ENCODE measurements around the gene EIF3I.

Gene EIF3I

DNA sequence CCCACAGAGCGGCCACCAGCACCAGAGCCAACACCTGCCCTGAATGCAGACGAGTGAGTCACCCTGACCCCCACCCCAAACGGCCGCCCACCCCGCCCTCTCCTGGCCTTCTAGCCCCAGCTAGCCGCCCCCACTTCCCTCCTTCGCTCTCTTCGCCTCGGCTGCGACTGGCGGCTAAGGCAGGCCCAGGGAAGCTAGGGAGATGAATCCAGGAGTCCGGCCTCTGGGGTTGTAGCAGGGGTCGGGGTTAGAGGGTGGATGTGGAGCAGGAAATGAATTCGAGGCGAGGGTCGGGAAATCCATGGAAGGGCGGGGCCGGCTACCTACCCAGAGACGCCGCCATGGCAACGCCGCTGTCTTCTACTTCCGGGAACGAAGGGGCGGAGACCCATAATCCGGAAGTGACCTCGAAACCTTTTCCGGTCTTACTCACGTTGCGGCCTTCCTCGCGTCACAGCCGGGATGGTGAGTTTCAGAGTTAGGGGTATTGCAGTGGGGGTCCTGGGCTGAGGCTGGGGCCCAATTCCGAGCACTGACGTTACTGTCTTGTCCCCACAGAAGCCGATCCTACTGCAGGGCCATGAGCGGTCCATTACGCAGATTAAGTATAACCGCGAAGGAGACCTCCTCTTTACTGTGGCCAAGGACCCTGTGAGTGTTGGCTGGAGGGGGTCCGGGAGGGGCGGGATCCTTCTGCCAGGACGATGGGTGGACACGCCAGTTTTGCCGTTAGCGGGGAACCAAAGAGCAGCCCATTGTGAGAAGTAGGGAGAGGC lies at the start of gene EIF3I, which contains the start of gene TMEM234:
EIF3I (plus strand) TSS at position 428 of the 776 bp plus-strand sequence; CDS start at position 463, 35 bp downstream.
TMEM234 (minus strand) TSS at position 374 of the 776 bp plus-strand sequence; CDS start at position 343, 31 bp downstream.
- Mint-ChIP-seq H3K4me1 (peaks cover 39% of the 10 kb centered on the region), H3K4me3 (peak within 1 kb of the TSS; percentile 95), H3K36me3 (peaks cover 12% of the 10 kb centered on the region), H3K27ac (peak within 1 kb of the TSS; percentile 96), H3K9me3 (no peaks in the 10 kb centered on the region), H3K27me3 (no peaks in the 10 kb centered on the region)

- Mint-ChIP-seq H3K9me3 (no peaks in the 10 kb centered on the region), H3K27ac (no peak overlapping the region), H3K36me3 (peaks cover 15% of the 10 kb centered on the region), H3K4me3 (no peak overlapping the region), H3K4me1 (peaks cover 15% of the 10 kb centered on the region), H3K27me3 (no peaks in the 10 kb centered on the region)
Observed at GRCh38 chr1:32172621-32173245, 49.5 kb upstream of the EIF3I start.

DNA sequence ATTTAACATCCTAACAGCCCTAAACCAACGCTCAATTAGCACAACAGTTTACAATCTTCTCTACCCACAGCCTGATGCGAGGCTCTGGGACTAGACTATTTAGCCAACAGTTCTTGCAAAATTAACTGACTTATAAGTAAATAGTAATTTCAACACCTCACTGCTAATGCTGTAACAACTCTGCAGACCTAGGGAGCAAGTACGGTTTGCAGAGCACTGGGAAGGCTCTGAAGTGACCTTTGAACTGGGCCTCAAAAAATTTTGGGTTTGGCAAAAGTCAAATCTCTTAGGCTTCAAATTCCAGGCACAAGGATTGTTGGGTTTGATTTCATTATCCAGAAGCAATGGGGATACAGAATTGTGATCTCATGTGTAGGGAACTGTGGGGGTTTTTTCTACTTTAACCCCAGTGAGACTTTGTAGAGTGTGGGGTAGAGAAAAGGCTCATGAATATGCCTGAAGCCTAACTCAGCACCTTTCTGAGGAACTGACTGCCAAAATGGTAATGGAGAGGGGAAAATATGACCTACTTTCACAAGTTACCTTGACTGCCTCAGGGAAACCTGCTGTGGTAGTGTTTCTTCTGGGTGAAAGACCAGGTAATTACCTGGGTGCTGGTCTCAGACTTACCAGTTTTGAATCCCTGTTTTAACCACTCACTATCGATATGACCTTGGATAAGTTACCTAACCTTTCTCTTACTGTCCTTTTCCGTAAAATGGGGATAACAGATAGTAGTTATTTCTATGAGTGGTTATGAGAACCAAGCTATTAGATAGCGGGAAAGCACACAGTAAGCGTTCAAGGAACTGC lies 43.6 kb upstream of the EIF3I start:
- H3K36me3 Mint-ChIP-seq = peaks cover 17% of the 10 kb centered on the region
- no peaks in the 10 kb centered on the region for H3K9me3 Mint-ChIP-seq
- H3K27ac Mint-ChIP-seq = peak overlapping the region; percentile 99
- H3K4me1 Mint-ChIP-seq = peaks cover 39% of the 10 kb centered on the region
- peak overlapping the region; percentile 91 for H3K4me3 Mint-ChIP-seq
- H3K27me3 Mint-ChIP-seq = no peaks in the 10 kb centered on the region

GRCh38 chr1:32179193-32179442 lies 43.1 kb upstream of the EIF3I start:
- peaks cover 44% of the 10 kb centered on the region for H3K4me1 Mint-ChIP-seq
- peak overlapping the region; percentile 91 for H3K4me3 Mint-ChIP-seq
- H3K9me3 Mint-ChIP-seq = no peaks in the 10 kb centered on the region
- peaks cover 20% of the 10 kb centered on the region for H3K36me3 Mint-ChIP-seq
- H3K27ac Mint-ChIP-seq = peak overlapping the region; percentile 99
- H3K27me3 Mint-ChIP-seq = no peaks in the 10 kb centered on the region

DNA sequence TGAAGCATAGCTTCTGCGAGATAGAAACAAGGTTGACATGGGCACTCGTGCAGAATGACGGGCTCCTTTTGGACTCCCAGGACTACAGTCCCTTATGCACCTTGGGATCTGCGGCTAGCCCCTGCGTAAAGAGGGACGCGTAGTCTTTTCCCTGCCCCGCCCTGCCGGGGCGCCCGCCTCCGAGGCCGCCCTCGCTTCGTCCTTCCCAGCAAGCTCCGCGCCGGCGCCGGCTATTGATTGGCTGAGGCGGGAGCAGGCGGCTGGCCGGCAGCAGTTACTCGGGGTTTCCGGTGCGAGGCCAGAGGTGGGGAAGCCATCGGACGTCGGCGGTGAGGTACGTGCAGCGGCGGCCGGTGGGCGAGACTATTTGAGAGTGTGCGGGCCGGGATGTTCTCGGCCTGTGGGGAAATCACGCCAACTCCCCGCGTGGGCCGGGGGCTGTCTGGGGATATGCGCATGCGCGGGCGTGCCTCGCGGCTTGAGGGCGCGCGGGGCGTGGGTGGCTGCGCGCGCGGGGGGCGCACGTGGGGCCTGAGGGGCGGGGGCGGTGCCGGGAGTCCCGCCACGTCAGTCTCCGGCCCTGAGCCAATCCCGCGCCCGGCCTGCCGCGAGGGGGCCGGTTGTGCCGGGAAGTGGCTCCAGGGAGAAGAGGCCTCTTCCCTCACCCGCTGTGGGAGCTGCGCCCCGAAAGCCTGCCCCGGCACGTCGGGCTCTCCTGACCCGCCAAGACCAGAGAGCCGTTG lies 42.6 kb upstream of the EIF3I start, which contains the start of gene TXLNA:
TXLNA (plus strand) TSS at position 233 of the 743 bp plus-strand sequence. CDS start 671 bp downstream, outside the sequence.
- Mint-ChIP-seq H3K9me3 (no peaks in the 10 kb centered on the region), H3K27ac (peak within 1 kb of the TSS; percentile 99), H3K27me3 (no peaks in the 10 kb centered on the region), H3K4me3 (peak within 1 kb of the TSS; percentile 97), H3K4me1 (peaks cover 49% of the 10 kb centered on the region), H3K36me3 (peaks cover 24% of the 10 kb centered on the region)

- peaks cover 55% of the 10 kb centered on the region for H3K4me1 Mint-ChIP-seq
- peak overlapping the region; percentile 95 for H3K27ac Mint-ChIP-seq
- no peaks in the 10 kb centered on the region for H3K27me3 Mint-ChIP-seq
- peaks cover 28% of the 10 kb centered on the region for H3K36me3 Mint-ChIP-seq
- H3K4me3 Mint-ChIP-seq = peak overlapping the region; percentile 97
- no peaks in the 10 kb centered on the region for H3K9me3 Mint-ChIP-seq
Observed at GRCh38 chr1:32180186-32181060, 41.8 kb upstream of the EIF3I start.

DNA sequence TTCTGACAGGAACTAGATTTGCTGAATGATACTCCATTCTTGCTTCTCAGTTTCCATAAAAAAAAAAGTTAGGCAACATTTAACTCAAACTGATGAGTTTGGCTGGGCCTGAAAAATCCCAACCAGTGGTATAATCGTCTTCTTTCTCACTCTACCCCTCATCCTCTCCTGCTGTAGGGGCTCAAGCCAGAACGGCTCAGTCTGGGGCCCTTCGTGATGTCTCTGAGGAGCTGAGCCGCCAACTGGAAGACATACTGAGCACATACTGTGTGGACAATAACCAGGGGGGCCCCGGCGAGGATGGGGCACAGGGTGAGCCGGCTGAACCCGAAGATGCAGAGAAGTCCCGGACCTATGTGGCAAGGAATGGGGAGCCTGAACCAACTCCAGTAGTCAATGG lies 41.1 kb upstream of the EIF3I start:
- Mint-ChIP-seq H3K4me3 (peak overlapping the region; percentile 97), H3K27ac (peak overlapping the region; percentile 95), H3K27me3 (no peaks in the 10 kb centered on the region), H3K9me3 (no peaks in the 10 kb centered on the region), H3K4me1 (peaks cover 58% of the 10 kb centered on the region), H3K36me3 (peaks cover 30% of the 10 kb centered on the region)

DNA sequence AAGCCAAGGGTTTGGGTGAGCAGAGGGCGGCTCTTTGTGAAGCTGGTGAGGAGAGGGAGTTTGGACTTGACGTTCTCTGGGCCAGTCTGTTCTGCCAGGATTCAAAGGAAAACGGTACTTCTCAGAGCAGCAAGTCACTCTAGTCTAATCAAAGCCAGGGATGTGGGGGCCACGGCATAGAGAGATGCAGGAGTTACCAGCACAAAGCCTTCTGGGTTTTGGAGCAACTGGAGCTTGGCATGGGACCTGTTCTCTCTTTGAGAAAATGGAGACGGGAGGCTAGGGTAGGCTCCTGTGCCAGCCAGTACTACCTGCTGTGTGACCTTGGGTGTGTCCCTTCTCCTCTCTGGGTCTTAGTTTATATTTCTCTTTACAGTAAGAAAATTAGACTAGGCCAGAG lies 40.6 kb upstream of the EIF3I start:
- Mint-ChIP-seq H3K4me3 (peak overlapping the region; percentile 97), H3K36me3 (peaks cover 35% of the 10 kb centered on the region), H3K4me1 (peaks cover 63% of the 10 kb centered on the region)

DNA sequence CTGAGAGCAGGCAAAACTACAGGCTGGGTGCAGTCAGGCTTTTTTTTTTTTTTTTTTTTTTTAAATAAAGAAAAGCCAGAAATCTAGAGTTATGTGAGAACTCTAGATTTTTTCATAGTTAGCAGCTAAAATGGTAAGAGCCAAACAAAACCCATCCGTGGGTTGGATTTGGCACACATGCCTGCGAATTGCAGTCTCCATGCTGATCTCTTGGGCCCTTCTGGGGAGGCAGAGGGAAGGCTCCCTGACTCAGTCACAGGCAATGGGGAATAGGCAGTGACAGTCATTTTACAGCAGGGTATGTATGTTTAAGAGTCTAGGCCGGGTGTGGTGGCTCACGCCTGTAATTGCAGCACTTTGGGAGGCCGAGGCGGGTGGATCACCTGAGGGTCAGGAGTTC lies 40.1 kb upstream of the EIF3I start:
- H3K9me3 Mint-ChIP-seq = no peaks in the 10 kb centered on the region
- peaks cover 64% of the 10 kb centered on the region for H3K4me1 Mint-ChIP-seq
- peak overlapping the region; percentile 97 for H3K4me3 Mint-ChIP-seq
- H3K27ac Mint-ChIP-seq = peak overlapping the region; percentile 68
- no peaks in the 10 kb centered on the region for H3K27me3 Mint-ChIP-seq
- peaks cover 35% of the 10 kb centered on the region for H3K36me3 Mint-ChIP-seq

More for the DNA sequence above, 40.6 kb upstream of the EIF3I start:
- H3K27ac Mint-ChIP-seq = peak overlapping the region; percentile 51
- no peaks in the 10 kb centered on the region for H3K9me3 Mint-ChIP-seq
- H3K27me3 Mint-ChIP-seq = no peaks in the 10 kb centered on the region

- peaks cover 37% of the 10 kb centered on the region for H3K36me3 Mint-ChIP-seq
- peak overlapping the region; percentile 64 for H3K4me3 Mint-ChIP-seq
- H3K27me3 Mint-ChIP-seq = no peaks in the 10 kb centered on the region
- peaks cover 50% of the 10 kb centered on the region for H3K4me1 Mint-ChIP-seq
- no peaks in the 10 kb centered on the region for H3K9me3 Mint-ChIP-seq
- H3K27ac Mint-ChIP-seq = peak overlapping the region; percentile 74
Observed at GRCh38 chr1:32184650-32185049, 37.6 kb upstream of the EIF3I start.

- Mint-ChIP-seq H3K4me1 (peaks cover 40% of the 10 kb centered on the region), H3K36me3 (peaks cover 29% of the 10 kb centered on the region), H3K27me3 (no peaks in the 10 kb centered on the region), H3K27ac (peak overlapping the region; percentile 94), H3K4me3 (peak overlapping the region; percentile 51), H3K9me3 (no peaks in the 10 kb centered on the region)
Observed at GRCh38 chr1:32186077-32186476, 36.1 kb upstream of the EIF3I start.

- Mint-ChIP-seq H3K4me1 (peaks cover 36% of the 10 kb centered on the region), H3K36me3 (peaks cover 27% of the 10 kb centered on the region), H3K27ac (peak overlapping the region; percentile 94), H3K4me3 (peak overlapping the region; percentile 51), H3K9me3 (no peaks in the 10 kb centered on the region), H3K27me3 (no peaks in the 10 kb centered on the region)
Observed at GRCh38 chr1:32186491-32186890, 35.7 kb upstream of the EIF3I start.

GRCh38 chr1:32187850-32188249 lies 34.4 kb upstream of the EIF3I start:
- Mint-ChIP-seq H3K27ac (no peak overlapping the region), H3K4me1 (peaks cover 24% of the 10 kb centered on the region)

GRCh38 chr1:32192220-32192948 lies 29.8 kb upstream of the EIF3I start:
- H3K9me3 Mint-ChIP-seq = no peaks in the 10 kb centered on the region
- H3K4me1 Mint-ChIP-seq = peaks cover 37% of the 10 kb centered on the region

More at GRCh38 chr1:32187850-32188249, 34.4 kb upstream of the EIF3I start:
- Mint-ChIP-seq H3K9me3 (no peaks in the 10 kb centered on the region), H3K4me3 (no peak overlapping the region), H3K36me3 (peaks cover 30% of the 10 kb centered on the region), H3K27me3 (no peaks in the 10 kb centered on the region)

More at GRCh38 chr1:32192220-32192948, 29.8 kb upstream of the EIF3I start:
- Mint-ChIP-seq H3K27ac (peak overlapping the region; percentile 32), H3K4me3 (no peak overlapping the region), H3K27me3 (no peaks in the 10 kb centered on the region), H3K36me3 (peaks cover 21% of the 10 kb centered on the region)
